Stomach (tissue), 9 donors: Measurements from ENCODE around the gene SH3D21. TPM values are rescaled to one million over a fixed set of nuclear protein-coding genes. Genes with fewer than 3 reads are reported as not detected.

Experiments used
- DNase-seq, 2 donors: peaks; one replicate each; pipeline versions ENCODE4 v3.0.0 to v3.0.0-alpha.2; 2013 to 2019
- H3K27ac ChIP-seq, 5 donors: fragments of 200-600 bp in 4 of 5; sonication (generic) in 4 of 5; one replicate each; pipeline ENCODE4 v1.5.1; 2013 to 2019; ENCODE audit warnings: mild to moderate bottlenecking in 1 of 5, moderate library complexity in 1 of 5
- H3K27me3 ChIP-seq, 3 donors: fragments of 200-600 bp; sonication (generic); one replicate each; pipeline ENCODE4 v1.5.1; 2017 to 2019; ENCODE audit warnings: mixed run types in 1 of 3
- H3K36me3 ChIP-seq, 4 donors: fragments of 200-600 bp; sonication (generic); 1 replicate in 3 of 4; 2 replicates in 1 of 4; pipeline ENCODE4 v1.5.1; 2016 to 2019
- H3K4me1 ChIP-seq, 4 donors: fragments of 200-600 bp; sonication (generic); one replicate each; pipeline ENCODE4 v1.5.1; 2016 to 2019
- H3K4me3 ChIP-seq, 4 donors: fragments of 200-600 bp; sonication (generic) in 3 of 4; one replicate each; pipeline ENCODE4 v1.5.1; 2016 to 2019; ENCODE audit warnings: mild to moderate bottlenecking in 1 of 4
- H3K9me3 ChIP-seq, 4 donors: fragments of 200-600 bp; sonication (generic); one replicate each; pipeline ENCODE4 v1.5.1; 2016 to 2019
- CTCF ChIP-seq, 7 experiments: fragments of 450-650 bp in 4 of 7; fragments of 200-600 bp in 3 of 7; sonication (generic) in 3 of 7; IDR thresholded peaks; one replicate each; pipeline ENCODE4 v1.5.1; 2016 to 2019; ENCODE audit warnings: antibody characterized with exemption in 7 of 7, control low read depth in 2 of 7, mild to moderate bottlenecking in 1 of 7
- EP300 ChIP-seq: sonication (generic); formaldehyde crosslinking; IDR thresholded peaks from one replicate; pipeline ENCODE4 v1.6.1; 2017; ENCODE audit warnings: antibody characterized with exemption
- POLR2A ChIP-seq, 4 donors: fragments of 450-650 bp; IDR thresholded peaks; one replicate each; pipeline ENCODE4 v1.6.1; 2016; ENCODE audit warnings: antibody characterized with exemption in 4 of 4, control low read depth in 2 of 4, mild to moderate bottlenecking in 1 of 4, moderate library complexity in 1 of 4
- POLR2AphosphoS5 ChIP-seq, 3 donors: sonication (generic); formaldehyde crosslinking; IDR thresholded peaks; one replicate each; pipeline ENCODE4 v1.6.1; 2016; ENCODE audit warnings: antibody characterized with exemption in 3 of 3
- WGBS, 5 donors: extraction: QIAGEN DNeasy Blood & Tissue Kit in 3 of 5; methylation state at CpG; one replicate each; pipeline versions ENCODE4 v1.1.5 to v1.1.7; 2013 to 2018; 5-methylcytosine and 5-hydroxymethylcytosine counted together
- intact Hi-C: fragments of 100-400 bp; cut with DNase I; formaldehyde crosslinking; loops from one replicate; pipeline ENCODE4 v1.15.1; 2023; ENCODE audit warnings: low total_unique reads
- polyA plus RNA-seq, 3 donors: library from polyadenylated mRNA; stranded (reverse); fragments of 200-250 nt; gene quantifications; one replicate each; pipeline ENCODE4 v1.2.3, GENCODE V29; 2013
- total RNA-seq, 5 donors: library from RNA; depleted of rRNA; stranded (reverse); fragments of >200 nt; gene quantifications; one replicate each; pipeline versions ENCODE4 v1.1.0 to v1.2.3, GENCODE V29; 2014 to 2016
- donor health status: healthy with polysubstance abuse.
- donor health status: Bipolar disorder and iron deficiency.
- donor health status: healthy.

Gene SH3D21
- total and polyA plus RNA-seq, 8 donors, result 0.76 to 120 (median 3.5) TPM; not detected in 1

DNA sequence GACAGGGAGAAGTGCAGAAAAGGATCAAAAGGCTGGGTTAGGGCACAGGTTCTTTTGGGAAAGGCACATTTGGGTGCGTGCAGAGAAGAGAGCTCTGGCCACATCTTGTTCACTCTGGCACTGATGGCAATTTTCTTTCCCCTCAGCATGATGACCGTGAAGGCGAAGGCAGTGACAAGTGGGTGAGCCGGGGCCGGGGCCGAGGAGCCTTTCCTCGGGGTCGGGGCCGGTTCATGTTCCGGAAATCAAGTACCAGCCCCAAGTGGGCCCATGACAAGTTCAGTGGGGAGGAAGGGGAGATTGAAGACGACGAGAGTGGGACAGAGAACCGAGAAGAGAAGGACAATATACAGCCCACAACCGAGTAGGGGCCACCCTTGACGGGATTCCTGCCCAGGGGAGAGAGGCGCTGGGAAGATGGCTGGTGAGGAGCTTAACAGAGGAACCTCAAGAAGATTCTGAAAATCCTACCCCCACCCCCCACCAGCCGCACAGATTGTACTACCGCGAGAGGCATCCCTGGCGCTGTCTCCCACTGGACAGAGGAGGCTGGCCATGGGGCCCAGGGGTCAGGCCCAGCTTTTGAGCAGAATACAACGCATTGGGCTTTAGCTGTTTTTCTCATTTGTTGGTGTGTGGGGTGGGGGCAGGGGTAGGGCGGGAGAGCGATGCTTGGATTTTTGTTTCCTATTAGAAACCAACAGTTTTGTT, 2.4 kb upstream of the SH3D21 start:
- H3K9me3 ChIP-seq, result no peaks in the 10 kb centered on the region
- TF ChIP-seq POLR2A (IDR thresholded peaks at IDR 0.05) (no peak), POLR2AphosphoS5 (IDR thresholded peaks at IDR 0.05) (no peak), CTCF (IDR thresholded peaks at IDR 0.05) (no peak), EP300 (no peak)
- intact Hi-C loops, result no loop called here
- H3K27me3 ChIP-seq, result no peaks in the 10 kb centered on the region
- H3K4me1 ChIP-seq, result peaks cover 16 to 48% (median 26%) of the 10 kb centered on the region in 4 donors
- H3K27ac ChIP-seq, result no peak overlapping the region
- 91 to 93% (median 91%) methylated on average over 23 of the region's 23 CpGs for WGBS, 5 donors
- H3K36me3 ChIP-seq, result peaks cover 50 to 62% (median 61%) of the 10 kb centered on the region in 4 donors
- DNase-seq, result no peak
- H3K4me3 ChIP-seq, result no peak overlapping the region

GRCh38 chr1:36304521-36304920, 1.6 kb upstream of the SH3D21 start:
- TF ChIP-seq POLR2A (IDR thresholded peaks at IDR 0.05), result no peak
- TF ChIP-seq EP300, result no peak
- no peak for TF ChIP-seq CTCF (IDR thresholded peaks at IDR 0.05)
- TF ChIP-seq POLR2AphosphoS5 (IDR thresholded peaks at IDR 0.05), result no peak
- no peak overlapping the region for H3K4me3 ChIP-seq
- DNase-seq, result no peak
- H3K27me3 ChIP-seq, result no peaks in the 10 kb centered on the region
- H3K9me3 ChIP-seq, result no peaks in the 10 kb centered on the region
- peak overlapping the region in 1 of 5 donors; percentile 88 for H3K27ac ChIP-seq
- intact Hi-C loops, result no loop called here
- H3K36me3 ChIP-seq, result peaks cover 44 to 55% (median 54%) of the 10 kb centered on the region in 4 donors
- 65 to 79% (median 75%) methylated on average over 7 of the region's 7 CpGs for WGBS, 5 donors
- peaks cover 16 to 41% (median 26%) of the 10 kb centered on the region in 4 donors for H3K4me1 ChIP-seq

DNA sequence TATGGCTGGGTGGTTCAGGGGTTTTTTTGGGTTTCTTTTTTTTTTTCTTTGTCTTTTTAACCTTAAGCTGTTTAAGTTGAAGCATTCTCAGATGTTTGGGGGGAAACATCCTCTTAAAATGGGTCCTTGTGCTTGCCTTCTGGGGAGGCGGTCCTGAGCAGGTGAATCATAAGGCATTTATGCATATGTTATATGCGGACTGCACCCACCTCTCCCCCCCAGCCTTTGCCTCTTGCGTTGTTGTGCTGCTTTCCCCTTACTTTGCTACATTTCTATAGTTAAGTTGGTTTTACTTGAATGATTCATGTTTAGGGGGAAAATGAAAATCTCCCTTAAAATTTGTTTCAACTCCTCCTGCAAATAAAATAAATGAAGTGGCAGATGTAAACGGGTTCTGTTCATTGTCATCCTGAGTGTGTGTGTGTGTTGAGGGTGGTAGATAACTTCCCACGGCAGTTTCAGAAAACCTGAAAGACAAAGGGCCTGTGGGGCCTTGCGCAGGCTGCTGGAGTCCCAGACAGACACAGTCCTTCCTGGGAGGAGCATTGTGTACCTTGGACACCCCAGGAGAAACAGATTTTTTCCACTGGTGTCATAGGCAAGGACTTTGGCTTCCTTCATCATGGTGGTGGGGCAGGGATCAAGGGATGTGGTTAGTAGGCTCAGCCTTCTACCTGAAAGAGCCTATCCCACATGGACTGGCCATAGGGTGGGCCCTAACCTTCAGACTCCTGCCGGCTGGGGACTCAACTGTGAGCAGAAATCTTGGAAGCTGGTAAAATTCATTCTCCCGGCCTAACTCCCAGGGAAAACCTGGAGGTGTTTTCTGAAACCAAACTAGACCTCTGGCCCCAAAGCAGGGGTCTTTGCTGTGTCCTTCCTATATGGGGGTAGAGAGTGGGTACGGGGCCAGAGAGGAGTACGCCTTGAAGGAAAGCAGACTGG, 926 bp upstream of the SH3D21 start:
- Histone ChIP-seq H3K9me3 (no peaks in the 10 kb centered on the region), H3K36me3 (peaks cover 39 to 50% (median 46%) of the 10 kb centered on the region in 4 donors), H3K4me3 (no peak overlapping the region), H3K4me1 (peaks cover 15 to 34% (median 26%) of the 10 kb centered on the region in 4 donors), H3K27ac (peak overlapping the region in 4 of 5 donors; percentile 81 to 88 (median 86)), H3K27me3 (no peaks in the 10 kb centered on the region)
- peak in 1 of 2 donors; percentile 38 for DNase-seq
- intact Hi-C loops, result no loop called here
- TF ChIP-seq EP300, result no peak
- no peak for TF ChIP-seq CTCF (IDR thresholded peaks at IDR 0.05)
- TF ChIP-seq POLR2A (IDR thresholded peaks at IDR 0.05), result no peak
- no peak for TF ChIP-seq POLR2AphosphoS5 (IDR thresholded peaks at IDR 0.05)
- 75 to 80% (median 77%) methylated on average over 10 of the region's 10 CpGs for WGBS, 5 donors

GRCh38 chr1:36305915-36306209, 306 bp upstream of the SH3D21 start:
- intact Hi-C loops, result no loop called here
- H3K9me3 ChIP-seq, result no peaks in the 10 kb centered on the region
- H3K27me3 ChIP-seq, result no peaks in the 10 kb centered on the region
- peak overlapping the region; percentile 81 to 88 (median 86) for H3K27ac ChIP-seq
- H3K36me3 ChIP-seq, result peaks cover 34 to 45% (median 40%) of the 10 kb centered on the region in 4 donors
- TF ChIP-seq POLR2A (IDR thresholded peaks at IDR 0.05) (no peak), CTCF (IDR thresholded peaks at IDR 0.05) (no peak), POLR2AphosphoS5 (IDR thresholded peaks at IDR 0.05) (no peak), EP300 (no peak)
- peak in 1 of 2 donors; percentile 67 for DNase-seq
- WGBS, 5 donors, result 52 to 63% (median 61%) methylated on average over 6 to 7 of the region's 7 CpGs
- H3K4me1 ChIP-seq, result peaks cover 10 to 28% (median 23%) of the 10 kb centered on the region in 4 donors
- H3K4me3 ChIP-seq, result peak overlapping the region; percentile 54 to 84 (median 75)
